Skeletal muscle tissue (tissue), 4 donors: ENCODE measurements around the gene ARHGEF28. TPM values are rescaled to one million over a fixed set of nuclear protein-coding genes. Genes with fewer than 3 reads are reported as not detected.

Experiments
- H3K27ac ChIP-seq: one replicate; pipeline ENCODE4 v1.7.0; 2013; ENCODE audit warnings: mild to moderate bottlenecking, low read depth, low read length, inconsistent platforms
- H3K27me3 ChIP-seq, 3 donors: one replicate each; pipeline ENCODE4 v1.7.0; 2013; ENCODE audit warnings: low read length in 3 of 3; ENCODE audit not compliant: control insufficient read depth in 3 of 3, insufficient read depth in 3 of 3
- H3K36me3 ChIP-seq, 3 donors: one replicate each; pipeline ENCODE4 v1.7.0; 2013; ENCODE audit warnings: low read length in 3 of 3; ENCODE audit not compliant: control insufficient read depth in 3 of 3, insufficient read depth in 3 of 3
- H3K4me1 ChIP-seq, 3 donors: one replicate each; pipeline ENCODE4 v1.7.0; 2013; ENCODE audit warnings: low read length in 3 of 3, mild to moderate bottlenecking in 3 of 3; ENCODE audit not compliant: control insufficient read depth in 3 of 3, insufficient read depth in 3 of 3
- H3K4me3 ChIP-seq, 3 donors: one replicate each; pipeline ENCODE4 v1.7.0; 2013; ENCODE audit warnings: low read length in 3 of 3
- H3K9ac ChIP-seq, 3 donors: one replicate each; pipeline ENCODE4 v1.7.0; 2013; ENCODE audit warnings: low read length in 3 of 3, mild to moderate bottlenecking in 3 of 3, moderate library complexity in 2 of 3, low read depth in 1 of 3
- H3K9me3 ChIP-seq, 3 donors: one replicate each; pipeline ENCODE4 v1.7.0; 2013; ENCODE audit warnings: low read length in 3 of 3; ENCODE audit not compliant: control insufficient read depth in 3 of 3
- total RNA-seq: library from RNA; depleted of rRNA; stranded (reverse); fragments of >200 nt; gene quantifications from one replicate; pipeline ENCODE4 v1.2.3, GENCODE V29; 2014
- donor health status: Osteomylitis.

The ARHGEF28 gene
- total RNA-seq, 1 donor from 2014 or later: 8.4 TPM

GRCh38 chr5:73863876-73864275 is 237.9 kb downstream of the ARHGEF28 start:
- no peak overlapping the region for H3K4me3 ChIP-seq
- H3K9me3 ChIP-seq: no peaks in the 10 kb centered on the region
- H3K27me3 ChIP-seq: no peaks in the 10 kb centered on the region
- H3K4me1 ChIP-seq: no peaks in the 10 kb centered on the region
- peaks cover 0 to under 1% (median 0%) of the 10 kb centered on the region in 3 donors for H3K36me3 ChIP-seq
- H3K9ac ChIP-seq: no peak overlapping the region
- H3K27ac ChIP-seq: no peak overlapping the region

- Histone ChIP-seq H3K9ac (no peak overlapping the region), H3K36me3 (peaks cover 0 to 3% (median 0%) of the 10 kb centered on the region in 3 donors), H3K27me3 (no peaks in the 10 kb centered on the region), H3K4me1 (no peaks in the 10 kb centered on the region), H3K27ac (no peak overlapping the region), H3K4me3 (no peak overlapping the region), H3K9me3 (no peaks in the 10 kb centered on the region)
Observed at GRCh38 chr5:73865315-73865714, 239.3 kb downstream of the ARHGEF28 start.

GRCh38 chr5:73867345-73868335 is 241.6 kb downstream of the ARHGEF28 start:
- Histone ChIP-seq H3K4me3 (no peak overlapping the region), H3K36me3 (peaks cover 0 to 5% (median 0%) of the 10 kb centered on the region in 3 donors), H3K27ac (no peak overlapping the region), H3K9me3 (no peaks in the 10 kb centered on the region), H3K27me3 (no peaks in the 10 kb centered on the region), H3K9ac (no peak overlapping the region), H3K4me1 (no peaks in the 10 kb centered on the region)

- Histone ChIP-seq H3K27ac (no peak overlapping the region), H3K36me3 (no peaks in the 10 kb centered on the region), H3K9ac (no peak overlapping the region), H3K9me3 (no peaks in the 10 kb centered on the region), H3K27me3 (no peaks in the 10 kb centered on the region), H3K4me1 (no peaks in the 10 kb centered on the region), H3K4me3 (no peak overlapping the region)
Observed at GRCh38 chr5:73883646-73884045, 257.6 kb downstream of the ARHGEF28 start.

- no peak overlapping the region for H3K4me3 ChIP-seq
- H3K36me3 ChIP-seq: no peaks in the 10 kb centered on the region
- no peaks in the 10 kb centered on the region for H3K4me1 ChIP-seq
- no peak overlapping the region for H3K27ac ChIP-seq
- H3K9ac ChIP-seq: no peak overlapping the region
- H3K27me3 ChIP-seq: no peaks in the 10 kb centered on the region
- H3K9me3 ChIP-seq: no peaks in the 10 kb centered on the region
Observed at GRCh38 chr5:73887688-73888087, 261.7 kb downstream of the ARHGEF28 start.

GRCh38 chr5:73890569-73890968 is 264.6 kb downstream of the ARHGEF28 start:
- Histone ChIP-seq H3K4me3 (no peak overlapping the region), H3K4me1 (no peaks in the 10 kb centered on the region), H3K27me3 (no peaks in the 10 kb centered on the region), H3K9me3 (no peaks in the 10 kb centered on the region), H3K27ac (no peak overlapping the region), H3K36me3 (no peaks in the 10 kb centered on the region), H3K9ac (no peak overlapping the region)

- H3K9ac ChIP-seq: no peak overlapping the region
- no peaks in the 10 kb centered on the region for H3K9me3 ChIP-seq
- H3K4me1 ChIP-seq: no peaks in the 10 kb centered on the region
- H3K27me3 ChIP-seq: no peaks in the 10 kb centered on the region
- no peaks in the 10 kb centered on the region for H3K36me3 ChIP-seq
- H3K27ac ChIP-seq: no peak overlapping the region
- H3K4me3 ChIP-seq: no peak overlapping the region
Observed at GRCh38 chr5:73892218-73892617, 266.2 kb downstream of the ARHGEF28 start.

- H3K4me1 ChIP-seq: no peaks in the 10 kb centered on the region
- H3K9me3 ChIP-seq: no peaks in the 10 kb centered on the region
- no peak overlapping the region for H3K27ac ChIP-seq
- H3K9ac ChIP-seq: no peak overlapping the region
- H3K4me3 ChIP-seq: no peak overlapping the region
- no peaks in the 10 kb centered on the region for H3K36me3 ChIP-seq
- no peaks in the 10 kb centered on the region for H3K27me3 ChIP-seq
Observed at GRCh38 chr5:73892806-73893205, 266.8 kb downstream of the ARHGEF28 start.

GRCh38 chr5:73893813-73894212 is 267.8 kb downstream of the ARHGEF28 start:
- no peaks in the 10 kb centered on the region for H3K36me3 ChIP-seq
- H3K27ac ChIP-seq: no peak overlapping the region
- no peak overlapping the region for H3K9ac ChIP-seq
- no peak overlapping the region for H3K4me3 ChIP-seq
- no peaks in the 10 kb centered on the region for H3K4me1 ChIP-seq
- no peaks in the 10 kb centered on the region for H3K9me3 ChIP-seq
- no peaks in the 10 kb centered on the region for H3K27me3 ChIP-seq

- H3K27ac ChIP-seq: no peak overlapping the region
- no peaks in the 10 kb centered on the region for H3K4me1 ChIP-seq
- H3K9me3 ChIP-seq: no peaks in the 10 kb centered on the region
- H3K9ac ChIP-seq: no peak overlapping the region
- H3K27me3 ChIP-seq: no peaks in the 10 kb centered on the region
- H3K36me3 ChIP-seq: no peaks in the 10 kb centered on the region
- H3K4me3 ChIP-seq: no peak overlapping the region
Observed at GRCh38 chr5:73894860-73895259, 268.9 kb downstream of the ARHGEF28 start.
